ENCODE measurements around the gene CDC27. TPM values are rescaled to one million over a fixed set of nuclear protein-coding genes. Genes with fewer than 3 reads are reported as not detected.

Gene CDC27
- total RNA-seq, 1 experiment from 2014 or later, result 191 TPM

DNA sequence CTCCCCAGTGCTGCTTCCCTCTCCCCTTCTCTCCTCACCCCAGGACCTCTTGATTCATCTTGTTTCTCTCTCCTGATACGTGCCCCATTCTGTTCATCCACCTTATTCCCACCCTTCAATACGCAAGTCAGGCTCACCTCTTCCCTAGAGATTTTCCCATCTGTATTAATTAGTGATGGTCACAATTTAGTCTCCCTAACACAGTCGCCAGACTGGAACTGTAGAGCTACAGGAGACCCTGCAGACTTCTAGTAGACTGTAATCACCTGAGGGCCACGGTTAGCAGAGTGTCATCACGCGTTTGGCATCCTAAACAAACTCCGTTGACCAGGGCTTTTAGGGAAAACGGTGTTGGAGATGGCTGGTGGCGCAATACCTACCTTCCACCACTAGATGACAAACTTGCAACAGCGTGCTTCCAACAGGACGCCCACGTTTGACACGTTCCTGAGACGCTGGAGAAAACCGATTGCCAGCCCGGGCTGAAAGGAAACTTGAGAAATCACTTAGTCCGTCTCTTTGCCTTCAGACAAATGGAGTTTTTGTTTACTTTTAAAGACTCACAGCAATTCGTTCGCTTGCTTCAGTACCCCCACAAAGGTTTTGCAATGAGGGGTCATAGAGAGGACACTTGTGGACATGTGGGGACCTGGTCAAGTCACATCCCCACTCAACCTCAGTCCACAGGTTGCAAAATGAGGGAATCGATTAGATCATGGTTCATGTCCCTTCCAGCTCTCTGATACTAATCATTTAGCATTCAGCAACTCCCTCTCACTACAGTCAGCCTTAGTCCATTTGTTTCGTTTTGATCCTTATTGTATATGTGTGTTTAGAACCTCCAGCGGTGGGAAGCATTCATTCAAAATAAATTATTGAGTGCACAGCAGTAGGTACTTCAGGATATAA, 40.7 kb upstream of the CDC27 start:
- Histone ChIP-seq H3K36me3 (ENCODE audit: control insufficient read depth in 1 of 2, insufficient read depth in 2 of 2, low read length in 2 of 2) (no peaks in the 10 kb centered on the region), H3K4me3 (replicated peaks in 1 of 2; ENCODE audit: low read depth in 1 of 2, low read length in 2 of 2) (peak overlapping the region; percentile 15 to 21), H2AFZ (ENCODE audit: low read depth, low read length, poor library complexity, severe bottlenecking) (peak overlapping the region; percentile 83), H3K9me2 (ENCODE audit: insufficient read depth) (no peaks in the 10 kb centered on the region), H3K9me3 (ENCODE audit: control insufficient read depth in 1 of 2, insufficient read depth in 1 of 2, low read depth in 1 of 2, low read length in 2 of 2) (peaks cover 0 to 5% of the 10 kb centered on the region in 2 experiments; a peak in 1 of 4 replicates), H4K20me1 (ENCODE audit: insufficient read depth) (no peaks in the 10 kb centered on the region), H3K9ac (ENCODE audit: low read length) (peak overlapping the region; percentile 32), H3K4me2 (ENCODE audit: low read length) (peak overlapping the region; percentile 68), H3K27ac (ENCODE audit: low read depth, low read length) (no peak overlapping the region), H3K27me3 (ENCODE audit: insufficient read depth, low read length) (no peaks in the 10 kb centered on the region), H3K79me2 (ENCODE audit: insufficient read depth, low read length) (no peaks in the 10 kb centered on the region), H3K4me1 (ENCODE audit: control insufficient read depth in 1 of 2, insufficient read depth in 2 of 2, low read length in 2 of 2) (peaks cover 14 to 28% of the 10 kb centered on the region in 2 experiments)
- BruUV-seq (replicated peaks), result no TSS peak
- TF ChIP-seq ZFX (IDR thresholded peaks at IDR 0.05) (no peak), ZNF274 (IDR thresholded peaks at IDR 0.05; ENCODE audit: low read depth, low read length) (no peak), CEBPB (IDR thresholded peaks at IDR 0.05; ENCODE audit: low read depth) (peak; percentile 88), RAD21 (IDR thresholded peaks at IDR 0.05; ENCODE audit: low read depth) (peak; percentile 100), CBX3 (IDR thresholded peaks at IDR 0.05; ENCODE audit: low read depth) (0 out of 2 replicates have a peak, but pooled peaks have one; percentile 57), SRF (IDR thresholded peaks at IDR 0.05; ENCODE audit: low read depth) (no peak), MAX (IDR thresholded peaks at IDR 0.05) (peak; percentile 90), SIN3A (IDR thresholded peaks at IDR 0.05; ENCODE audit: low read depth) (no peak), POLR2AphosphoS5 (IDR thresholded peaks at IDR 0.05; ENCODE audit: low read depth, low read length) (peak; percentile 36; the same call in 1 of the 2 replicates), EGR1 (IDR thresholded peaks at IDR 0.05; ENCODE audit: low read depth) (peak; percentile 98), YY1 (IDR thresholded peaks at IDR 0.05; ENCODE audit: extremely low read depth, insufficient replicate concordance, low read depth, low read length) (peak; percentile 73)
- TF ChIP-seq, protein P1, sequence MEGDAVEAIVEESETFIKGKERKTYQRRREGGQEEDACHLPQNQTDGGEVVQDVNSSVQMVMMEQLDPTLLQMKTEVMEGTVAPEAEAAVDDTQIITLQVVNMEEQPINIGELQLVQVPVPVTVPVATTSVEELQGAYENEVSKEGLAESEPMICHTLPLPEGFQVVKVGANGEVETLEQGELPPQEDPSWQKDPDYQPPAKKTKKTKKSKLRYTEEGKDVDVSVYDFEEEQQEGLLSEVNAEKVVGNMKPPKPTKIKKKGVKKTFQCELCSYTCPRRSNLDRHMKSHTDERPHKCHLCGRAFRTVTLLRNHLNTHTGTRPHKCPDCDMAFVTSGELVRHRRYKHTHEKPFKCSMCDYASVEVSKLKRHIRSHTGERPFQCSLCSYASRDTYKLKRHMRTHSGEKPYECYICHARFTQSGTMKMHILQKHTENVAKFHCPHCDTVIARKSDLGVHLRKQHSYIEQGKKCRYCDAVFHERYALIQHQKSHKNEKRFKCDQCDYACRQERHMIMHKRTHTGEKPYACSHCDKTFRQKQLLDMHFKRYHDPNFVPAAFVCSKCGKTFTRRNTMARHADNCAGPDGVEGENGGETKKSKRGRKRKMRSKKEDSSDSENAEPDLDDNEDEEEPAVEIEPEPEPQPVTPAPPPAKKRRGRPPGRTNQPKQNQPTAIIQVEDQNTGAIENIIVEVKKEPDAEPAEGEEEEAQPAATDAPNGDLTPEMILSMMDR (IDR thresholded peaks at IDR 0.05 in 2 of 3, conservative IDR thresholded peaks at IDR 0.05 in 1 of 3; ENCODE audit: borderline replicate concordance in 1 of 3, insufficient read depth in 1 of 3, low read depth in 2 of 3, low read length in 2 of 3), result peak; percentile 97 to 100 (median 99)
- ATAC-seq, result peak; percentile 92
- intact Hi-C loops (cut with micrococcal nuclease), result loop anchor here (1.0 kb wide), 2 partner anchors 86 to 386 kb away; no protein-coding TSS in a partner anchor
- CTCF ChIA-PET, result interaction anchor here (1.0 to 2.2 kb wide), 3 partner anchors 10 to 86 kb away, joined by 3 to 19 read pairs (median 3); no protein-coding TSS in a partner anchor
- DNase-seq (ENCODE audit: low read depth, low spot score), result peak; percentile 90
- POLR2A ChIA-PET, result no interaction called here
- RAD21 ChIA-PET (ENCODE audit: low non-redundant PET in 1 of 2, low total read pairs in 2 of 2, uncharacterized antibody in 2 of 2, unreplicated experiment in 2 of 2), result interaction anchor here (0.7 to 0.9 kb wide), 2 partner anchors 66 to 86 kb away, joined by 3 read pairs; no protein-coding TSS in a partner anchor

Data from HCT116 (cell line).